ENCODE measurements around the gene APOL2.
"Not testable (repeated sequence)": the region's sequence is repeated elsewhere in the genome, so short reads cannot be mapped to it uniquely, and the experiment has no call there.

Gene APOL2

GRCh38 chr22:36239401-36240171 is at the start of gene APOL2:
TSS of gene APOL2 (minus strand) at chr22:36239527. CDS start at chr22:36233162, 6,365 bp downstream.
- peak; percentile 57 for DNase-seq (ENCODE audit: low read depth)

GRCh38 chr22:36288571-36289405 is 49.5 kb upstream of the APOL2 start:
- no peak for DNase-seq (ENCODE audit: low read depth)

GRCh38 chr22:36287881-36288515 is 48.7 kb upstream of the APOL2 start:
- DNase-seq (ENCODE audit: low read depth): no peak

GRCh38 chr22:36286096-36286957 is 47.0 kb upstream of the APOL2 start:
- peak; percentile 42 for DNase-seq (ENCODE audit: low read depth)

GRCh38 chr22:36285545-36285944 is 46.2 kb upstream of the APOL2 start:
- DNase-seq (ENCODE audit: low read depth): no peak

GRCh38 chr22:36285017-36285416 is 45.7 kb upstream of the APOL2 start:
- no peak for DNase-seq (ENCODE audit: low read depth)

- no peak for DNase-seq (ENCODE audit: low read depth)
Measured at GRCh38 chr22:36284171-36284571, 44.8 kb upstream of the APOL2 start.

- DNase-seq (ENCODE audit: low read depth): no peak
Measured at GRCh38 chr22:36282328-36282831, 43.1 kb upstream of the APOL2 start.

GRCh38 chr22:36281781-36282327 is 42.5 kb upstream of the APOL2 start:
- DNase-seq (ENCODE audit: low read depth): no peak

- DNase-seq (ENCODE audit: low read depth): no peak
Measured at GRCh38 chr22:36280379-36280778, 41.1 kb upstream of the APOL2 start.

- DNase-seq (ENCODE audit: low read depth): no peak
Measured at GRCh38 chr22:36279219-36279666, 39.9 kb upstream of the APOL2 start.

GRCh38 chr22:36277482-36278291 is 38.4 kb upstream of the APOL2 start:
- no peak for DNase-seq (ENCODE audit: low read depth)

- DNase-seq (ENCODE audit: low read depth): no peak
Measured at GRCh38 chr22:36274531-36274930, 35.2 kb upstream of the APOL2 start.

GRCh38 chr22:36271951-36272350 is 32.6 kb upstream of the APOL2 start:
- not testable (repeated sequence) for DNase-seq (ENCODE audit: low read depth)

- DNase-seq (ENCODE audit: low read depth): not testable (repeated sequence)
Measured at GRCh38 chr22:36271231-36271630, 31.9 kb upstream of the APOL2 start.

GRCh38 chr22:36267896-36268485 is 28.7 kb upstream of the APOL2 start:
- DNase-seq (ENCODE audit: low read depth): no peak

- no peak for DNase-seq (ENCODE audit: low read depth)
Measured at GRCh38 chr22:36267058-36267457, 27.7 kb upstream of the APOL2 start.

- DNase-seq (ENCODE audit: low read depth): not testable (repeated sequence)
Measured at GRCh38 chr22:36263886-36264664, 24.7 kb upstream of the APOL2 start.

- not testable (repeated sequence) for DNase-seq (ENCODE audit: low read depth)
Measured at GRCh38 chr22:36263216-36263673, 23.9 kb upstream of the APOL2 start.

All from CMK (cell line).